ENCODE measurements around the gene SND1.
A peak's percentile ranks its signal among the peaks of the same experiment; 100 is the strongest.
"Not testable (repeated sequence)": the region's sequence is repeated elsewhere in the genome, so short reads cannot be mapped to it uniquely, and the experiment has no call there.

SND1 gene

GRCh38 chr7:127902753-127903152 is 250.8 kb downstream of the SND1 start:
- not testable (repeated sequence) for H2BK5ac ChIP-seq (ENCODE audit: low read depth, low read length, poor library complexity, severe bottlenecking); H3K4me3 ChIP-seq (ENCODE audit: insufficient read depth in 1 of 2, low read depth in 1 of 2, low read length in 2 of 2); H2BK120ac ChIP-seq (ENCODE audit: low read depth, low read length); H3K4ac ChIP-seq (ENCODE audit: low read depth in 1 of 2, low read length in 2 of 2); DNase-seq; H2AFZ ChIP-seq (ENCODE audit: low read depth, low read length); H3K9ac ChIP-seq (ENCODE audit: low read length); H3K4me2 ChIP-seq (ENCODE audit: low read length, poor library complexity, severe bottlenecking); H4K8ac ChIP-seq (ENCODE audit: low read length); H2BK15ac ChIP-seq (ENCODE audit: low read depth, poor library complexity, severe bottlenecking); H3K9me3 ChIP-seq (ENCODE audit: control insufficient read depth, low read length); H3K27ac ChIP-seq (ENCODE audit: low read length, poor library complexity, severe bottlenecking); H2BK12ac ChIP-seq (ENCODE audit: low read length in 2 of 2); H3K14ac ChIP-seq (ENCODE audit: low read length in 2 of 2); H3K23ac ChIP-seq (ENCODE audit: low read length in 2 of 2); H3K18ac ChIP-seq (ENCODE audit: low read depth in 1 of 2, low read length in 2 of 2); H3K27me3 ChIP-seq (ENCODE audit: control insufficient read depth in 1 of 2, insufficient read depth in 1 of 2, low read length in 2 of 2); H2AK5ac ChIP-seq (ENCODE audit: low read length, severe bottlenecking); H4K91ac ChIP-seq (ENCODE audit: low read length)
- peaks cover 18% of the 10 kb centered on the region for H3K4me1 ChIP-seq (ENCODE audit: control insufficient read depth, insufficient read depth, low read depth, low read length)
- WGBS, result 100% methylated on average over 6 of the region's 6 CpGs
- H3K79me1 ChIP-seq (replicated peaks; ENCODE audit: low read length, poor library complexity, severe bottlenecking), result peaks cover 20% of the 10 kb centered on the region
- H3K36me3 ChIP-seq (ENCODE audit: control insufficient read depth in 1 of 2, insufficient read depth in 2 of 2, low read depth in 1 of 2, low read length in 2 of 2), result peaks cover 0 to 19% of the 10 kb centered on the region in 2 experiments

- Histone ChIP-seq H3K4me3 (ENCODE audit: insufficient read depth in 1 of 2, low read depth in 1 of 2, low read length in 2 of 2) (no peak overlapping the region), H3K14ac (ENCODE audit: low read length in 2 of 2) (no peak overlapping the region), H2BK120ac (ENCODE audit: low read depth, low read length) (peak overlapping the region; percentile 9), H3K18ac (ENCODE audit: low read depth in 1 of 2, low read length in 2 of 2) (no peak overlapping the region), H3K27ac (ENCODE audit: low read length, poor library complexity, severe bottlenecking) (no peak overlapping the region), H3K23ac (ENCODE audit: low read length in 2 of 2) (no peak overlapping the region), H3K79me1 (replicated peaks; ENCODE audit: low read length, poor library complexity, severe bottlenecking) (peaks cover 15% of the 10 kb centered on the region), H4K8ac (ENCODE audit: low read length) (no peak overlapping the region), H3K9ac (ENCODE audit: low read length) (no peak overlapping the region), H2BK15ac (ENCODE audit: low read depth, poor library complexity, severe bottlenecking) (no peak overlapping the region), H2BK5ac (ENCODE audit: low read depth, low read length, poor library complexity, severe bottlenecking) (no peak overlapping the region), H4K91ac (ENCODE audit: low read length) (no peak overlapping the region), H3K9me3 (ENCODE audit: control insufficient read depth, low read length) (no peaks in the 10 kb centered on the region), H3K4ac (ENCODE audit: low read depth in 1 of 2, low read length in 2 of 2) (no peak overlapping the region), H2BK12ac (ENCODE audit: low read length in 2 of 2) (no peak overlapping the region), H3K4me1 (ENCODE audit: control insufficient read depth, insufficient read depth, low read depth, low read length) (peaks cover 19% of the 10 kb centered on the region), H2AFZ (ENCODE audit: low read depth, low read length) (no peak overlapping the region), H3K36me3 (ENCODE audit: control insufficient read depth in 1 of 2, insufficient read depth in 2 of 2, low read depth in 1 of 2, low read length in 2 of 2) (peaks cover 0 to 21% of the 10 kb centered on the region in 2 experiments), H3K27me3 (ENCODE audit: control insufficient read depth in 1 of 2, insufficient read depth in 1 of 2, low read length in 2 of 2) (no peaks in the 10 kb centered on the region), H2AK5ac (ENCODE audit: low read length, severe bottlenecking) (no peak overlapping the region), H3K4me2 (ENCODE audit: low read length, poor library complexity, severe bottlenecking) (no peak overlapping the region)
- DNase-seq, result no peak
- 93% methylated on average over 4 of the region's 4 CpGs for WGBS
Observed at GRCh38 chr7:127903892-127904669, 252.1 kb downstream of the SND1 start.

- Histone ChIP-seq H2BK12ac (ENCODE audit: low read length in 2 of 2) (no peak overlapping the region), H4K8ac (ENCODE audit: low read length) (no peak overlapping the region), H3K4ac (ENCODE audit: low read depth in 1 of 2, low read length in 2 of 2) (no peak overlapping the region), H3K4me1 (ENCODE audit: control insufficient read depth, insufficient read depth, low read depth, low read length) (peaks cover 19% of the 10 kb centered on the region), H2AFZ (ENCODE audit: low read depth, low read length) (no peak overlapping the region), H3K23ac (ENCODE audit: low read length in 2 of 2) (no peak overlapping the region), H4K91ac (ENCODE audit: low read length) (no peak overlapping the region), H2BK120ac (ENCODE audit: low read depth, low read length) (no peak overlapping the region), H3K4me3 (ENCODE audit: insufficient read depth in 1 of 2, low read depth in 1 of 2, low read length in 2 of 2) (no peak overlapping the region), H2BK15ac (ENCODE audit: low read depth, poor library complexity, severe bottlenecking) (no peak overlapping the region), H2AK5ac (ENCODE audit: low read length, severe bottlenecking) (no peak overlapping the region), H3K14ac (ENCODE audit: low read length in 2 of 2) (no peak overlapping the region), H3K36me3 (ENCODE audit: control insufficient read depth in 1 of 2, insufficient read depth in 2 of 2, low read depth in 1 of 2, low read length in 2 of 2) (peaks cover 3 to 21% of the 10 kb centered on the region in 2 experiments), H3K27me3 (ENCODE audit: control insufficient read depth in 1 of 2, insufficient read depth in 1 of 2, low read length in 2 of 2) (no peaks in the 10 kb centered on the region), H3K18ac (ENCODE audit: low read depth in 1 of 2, low read length in 2 of 2) (no peak overlapping the region), H3K9ac (ENCODE audit: low read length) (no peak overlapping the region), H3K27ac (ENCODE audit: low read length, poor library complexity, severe bottlenecking) (no peak overlapping the region), H2BK5ac (ENCODE audit: low read depth, low read length, poor library complexity, severe bottlenecking) (no peak overlapping the region), H3K4me2 (ENCODE audit: low read length, poor library complexity, severe bottlenecking) (no peak overlapping the region), H3K79me1 (replicated peaks; ENCODE audit: low read length, poor library complexity, severe bottlenecking) (peaks cover 17% of the 10 kb centered on the region), H3K9me3 (ENCODE audit: control insufficient read depth, low read length) (no peaks in the 10 kb centered on the region)
- 44% methylated on average over 4 of the region's 6 CpGs for WGBS
- DNase-seq, result peak; percentile 30
Observed at GRCh38 chr7:127904670-127904985, 252.6 kb downstream of the SND1 start.

GRCh38 chr7:127905021-127905420 is 253.0 kb downstream of the SND1 start:
- Histone ChIP-seq H3K23ac (ENCODE audit: low read length in 2 of 2) (no peak overlapping the region), H3K4me3 (ENCODE audit: insufficient read depth in 1 of 2, low read depth in 1 of 2, low read length in 2 of 2) (no peak overlapping the region)

More at GRCh38 chr7:127905021-127905420, 253.0 kb downstream of the SND1 start:
- Histone ChIP-seq H2BK12ac (ENCODE audit: low read length in 2 of 2) (no peak overlapping the region), H3K4me2 (ENCODE audit: low read length, poor library complexity, severe bottlenecking) (no peak overlapping the region), H3K9ac (ENCODE audit: low read length) (no peak overlapping the region), H3K18ac (ENCODE audit: low read depth in 1 of 2, low read length in 2 of 2) (no peak overlapping the region), H2BK15ac (ENCODE audit: low read depth, poor library complexity, severe bottlenecking) (no peak overlapping the region), H3K79me1 (replicated peaks; ENCODE audit: low read length, poor library complexity, severe bottlenecking) (peaks cover 15% of the 10 kb centered on the region), H3K14ac (ENCODE audit: low read length in 2 of 2) (no peak overlapping the region), H3K9me3 (ENCODE audit: control insufficient read depth, low read length) (no peaks in the 10 kb centered on the region), H2AK5ac (ENCODE audit: low read length, severe bottlenecking) (no peak overlapping the region), H3K4me1 (ENCODE audit: control insufficient read depth, insufficient read depth, low read depth, low read length) (peaks cover 19% of the 10 kb centered on the region), H2BK120ac (ENCODE audit: low read depth, low read length) (no peak overlapping the region), H3K4ac (ENCODE audit: low read depth in 1 of 2, low read length in 2 of 2) (no peak overlapping the region), H4K8ac (ENCODE audit: low read length) (no peak overlapping the region), H3K36me3 (ENCODE audit: control insufficient read depth in 1 of 2, insufficient read depth in 2 of 2, low read depth in 1 of 2, low read length in 2 of 2) (peaks cover 3 to 21% of the 10 kb centered on the region in 2 experiments), H4K91ac (ENCODE audit: low read length) (no peak overlapping the region), H3K27ac (ENCODE audit: low read length, poor library complexity, severe bottlenecking) (no peak overlapping the region), H3K27me3 (ENCODE audit: control insufficient read depth in 1 of 2, insufficient read depth in 1 of 2, low read length in 2 of 2) (no peaks in the 10 kb centered on the region), H2BK5ac (ENCODE audit: low read depth, low read length, poor library complexity, severe bottlenecking) (no peak overlapping the region), H2AFZ (ENCODE audit: low read depth, low read length) (no peak overlapping the region)
- DNase-seq, result no peak
